ENCODE measurements around the gene RBMY1B.
"Not testable (repeated sequence)": the region's sequence is repeated elsewhere in the genome, so short reads cannot be mapped to it uniquely, and the experiment has no call there.

RBMY1B gene

DNA sequence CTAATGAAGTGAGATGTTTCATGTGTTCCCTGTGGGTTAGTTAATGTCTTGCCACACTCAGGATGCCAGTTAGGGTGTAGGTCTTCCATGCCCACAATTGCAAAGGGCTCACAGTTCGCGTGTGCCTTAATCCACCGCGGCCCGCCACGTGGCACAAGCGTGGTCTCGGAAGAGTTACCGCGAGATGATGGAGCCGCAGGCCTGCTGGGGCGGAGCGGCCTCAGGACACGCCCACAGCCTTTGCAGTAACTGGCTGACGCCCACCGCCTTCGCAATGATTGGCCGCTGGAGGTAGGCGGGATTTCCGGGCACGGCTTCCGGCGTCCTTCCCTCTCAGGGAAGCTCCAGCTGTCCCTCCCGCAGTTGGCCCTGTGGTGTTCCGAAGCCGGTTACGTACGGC lies at the start of gene RBMY1B:
Gene RBMY1B, plus strand, starts transcription at position 301 of the 400 bp plus-strand sequence. CDS start 2,013 bp downstream, outside the sequence.
- not testable (repeated sequence) for DNase-seq

DNA sequence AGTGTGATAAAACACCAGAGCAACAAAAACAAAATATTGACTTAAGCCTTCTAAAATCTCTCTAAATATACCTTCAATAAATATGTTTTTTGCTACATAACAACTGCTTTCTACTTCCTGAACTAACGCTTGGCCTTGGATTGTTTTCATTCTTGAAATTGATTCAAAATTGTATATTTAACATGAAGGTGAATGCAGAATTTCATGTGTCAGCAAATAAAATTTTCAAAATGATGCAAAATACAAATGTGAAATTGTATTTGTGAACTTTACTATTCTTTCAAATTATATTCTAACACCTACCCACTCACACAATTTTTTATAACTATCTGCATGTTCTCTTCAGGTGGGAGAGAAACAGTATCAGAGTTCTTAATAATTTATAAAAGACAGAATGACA lies 48.2 kb upstream of the RBMY1B start:
- not testable (repeated sequence) for DNase-seq

DNA sequence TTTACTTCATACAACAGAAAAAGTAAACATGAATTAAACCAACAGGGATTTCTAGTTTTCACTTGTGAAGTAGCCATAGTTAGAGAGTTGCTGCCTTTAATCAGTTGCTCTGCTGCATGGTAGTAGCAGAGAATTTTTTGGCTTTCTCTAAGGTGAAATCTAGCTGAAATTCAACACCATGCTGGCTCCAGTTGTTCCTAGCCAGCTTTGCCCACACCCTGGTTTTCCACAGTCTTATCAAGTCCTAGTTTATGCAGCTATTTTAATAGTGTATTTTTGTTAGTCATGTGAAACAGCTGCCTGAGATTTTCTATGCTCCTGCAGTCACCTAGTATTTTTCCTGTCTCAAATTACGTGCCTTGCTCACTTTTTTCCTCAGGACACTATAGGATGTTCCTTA lies 28.2 kb upstream of the RBMY1B start:
- DNase-seq = no peak

DNA sequence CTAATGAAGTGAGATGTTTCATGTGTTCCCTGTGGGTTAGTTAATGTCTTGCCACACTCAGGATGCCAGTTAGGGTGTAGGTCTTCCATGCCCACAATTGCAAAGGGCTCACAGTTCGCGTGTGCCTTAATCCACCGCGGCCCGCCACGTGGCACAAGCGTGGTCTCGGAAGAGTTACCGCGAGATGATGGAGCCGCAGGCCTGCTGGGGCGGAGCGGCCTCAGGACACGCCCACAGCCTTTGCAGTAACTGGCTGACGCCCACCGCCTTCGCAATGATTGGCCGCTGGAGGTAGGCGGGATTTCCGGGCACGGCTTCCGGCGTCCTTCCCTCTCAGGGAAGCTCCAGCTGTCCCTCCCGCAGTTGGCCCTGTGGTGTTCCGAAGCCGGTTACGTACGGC lies 23.4 kb downstream of the RBMY1B start, which contains the start of gene RBMY1A1:
Gene RBMY1A1, plus strand, starts transcription at position 301 of the 400 bp plus-strand sequence. CDS start 2,013 bp downstream, outside the sequence.
- not testable (repeated sequence) for DNase-seq

GRCh38 chrY:21559316-21559984 lies 48.3 kb downstream of the RBMY1B start:
- not testable (repeated sequence) for DNase-seq
